ENCODE data around the gene CDR2. TPM values are rescaled to one million over a fixed set of nuclear protein-coding genes. Genes with fewer than 3 reads are reported as not detected.

The CDR2 gene
- total and polyA plus RNA-seq, 9 of the 15 experiments (the other 6 are each of a cell fraction or from before 2014, with no cell fraction given) = 4.6 to 30.3 (median 19.9) TPM

- TF ChIP-seq ZNF592 (IDR thresholded peaks at IDR 0.05) (no peak; the same call in 1 of the 2 replicates), DPF2 (IDR thresholded peaks at IDR 0.05) (no peak), ZNF507 (tag; conservative IDR thresholded peaks at IDR 0.05) (no peak), NR3C1 (CRISPR knock-in tag; IDR thresholded peaks at IDR 0.05) (no peak), NFIX (CRISPR knock-in tag; IDR thresholded peaks at IDR 0.05; ENCODE audit: low read depth) (no peak), CREB3L1 (IDR thresholded peaks at IDR 0.05; ENCODE audit: borderline replicate concordance, low read depth) (peak; percentile 99), KAT8 (IDR thresholded peaks at IDR 0.05; ENCODE audit: low read depth) (no peak), FOXK1 (CRISPR knock-in tag; IDR thresholded peaks at IDR 0.05; ENCODE audit: borderline replicate concordance) (no peak), GATAD2A (IDR thresholded peaks at IDR 0.05) (no peak), HEY1 (CRISPR knock-in tag; IDR thresholded peaks at IDR 0.05; ENCODE audit: borderline replicate concordance) (no peak), PHF20 (IDR thresholded peaks at IDR 0.05; ENCODE audit: partially characterized antibody) (no peak), TRIM28 (IDR thresholded peaks at IDR 0.05) (no peak), SRSF9 (IDR thresholded peaks at IDR 0.05; ENCODE audit: borderline replicate concordance, low read depth, low read length) (no peak), ZNF780A (CRISPR knock-in tag; IDR thresholded peaks at IDR 0.05) (no peak), OTX1 (CRISPR knock-in tag; IDR thresholded peaks at IDR 0.05) (no peak), ZNF668 (CRISPR knock-in tag; IDR thresholded peaks at IDR 0.05) (no peak), ZBTB17 (CRISPR knock-in tag; IDR thresholded peaks at IDR 0.05) (no peak)
- TF ChIP-seq, protein P1, sequence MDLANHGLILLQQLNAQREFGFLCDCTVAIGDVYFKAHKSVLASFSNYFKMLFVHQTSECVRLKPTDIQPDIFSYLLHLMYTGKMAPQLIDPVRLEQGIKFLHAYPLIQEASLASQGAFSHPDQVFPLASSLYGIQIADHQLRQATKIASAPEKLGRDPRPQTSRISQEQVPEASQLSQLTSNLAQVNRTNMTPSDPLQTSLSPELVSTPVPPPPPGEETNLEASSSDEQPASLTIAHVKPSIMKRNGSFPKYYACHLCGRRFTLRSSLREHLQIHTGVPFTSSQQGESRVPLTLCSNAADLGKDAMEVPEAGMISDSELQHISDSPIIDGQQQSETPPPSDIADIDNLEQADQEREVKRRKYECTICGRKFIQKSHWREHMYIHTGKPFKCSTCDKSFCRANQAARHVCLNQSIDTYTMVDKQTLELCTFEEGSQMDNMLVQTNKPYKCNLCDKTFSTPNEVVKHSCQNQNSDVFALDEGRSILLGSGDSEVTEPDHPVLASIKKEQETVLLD (IDR thresholded peaks at IDR 0.05) = no peak
- TF ChIP-seq, protein P2, sequence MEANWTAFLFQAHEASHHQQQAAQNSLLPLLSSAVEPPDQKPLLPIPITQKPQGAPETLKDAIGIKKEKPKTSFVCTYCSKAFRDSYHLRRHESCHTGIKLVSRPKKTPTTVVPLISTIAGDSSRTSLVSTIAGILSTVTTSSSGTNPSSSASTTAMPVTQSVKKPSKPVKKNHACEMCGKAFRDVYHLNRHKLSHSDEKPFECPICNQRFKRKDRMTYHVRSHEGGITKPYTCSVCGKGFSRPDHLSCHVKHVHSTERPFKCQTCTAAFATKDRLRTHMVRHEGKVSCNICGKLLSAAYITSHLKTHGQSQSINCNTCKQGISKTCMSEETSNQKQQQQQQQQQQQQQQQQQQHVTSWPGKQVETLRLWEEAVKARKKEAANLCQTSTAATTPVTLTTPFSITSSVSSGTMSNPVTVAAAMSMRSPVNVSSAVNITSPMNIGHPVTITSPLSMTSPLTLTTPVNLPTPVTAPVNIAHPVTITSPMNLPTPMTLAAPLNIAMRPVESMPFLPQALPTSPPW (CRISPR knock-in tag; IDR thresholded peaks at IDR 0.05) = peak; percentile 80
- TF ChIP-seq, protein P3, sequence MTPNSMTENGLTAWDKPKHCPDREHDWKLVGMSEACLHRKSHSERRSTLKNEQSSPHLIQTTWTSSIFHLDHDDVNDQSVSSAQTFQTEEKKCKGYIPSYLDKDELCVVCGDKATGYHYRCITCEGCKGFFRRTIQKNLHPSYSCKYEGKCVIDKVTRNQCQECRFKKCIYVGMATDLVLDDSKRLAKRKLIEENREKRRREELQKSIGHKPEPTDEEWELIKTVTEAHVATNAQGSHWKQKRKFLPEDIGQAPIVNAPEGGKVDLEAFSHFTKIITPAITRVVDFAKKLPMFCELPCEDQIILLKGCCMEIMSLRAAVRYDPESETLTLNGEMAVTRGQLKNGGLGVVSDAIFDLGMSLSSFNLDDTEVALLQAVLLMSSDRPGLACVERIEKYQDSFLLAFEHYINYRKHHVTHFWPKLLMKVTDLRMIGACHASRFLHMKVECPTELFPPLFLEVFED (CRISPR knock-in tag; conservative IDR thresholded peaks at IDR 0.05) = no peak
Observed at GRCh38 chr16:22374311-22375116, at the start of gene CDR2 (continued).
